MV-4-11 (cell line): ENCODE results near the gene NDC80.
A peak's percentile ranks its signal among the peaks of the same experiment; 100 is the strongest.

Experiments
- DNase-seq: peaks from one replicate; lab custom pipeline; 2025; lab: John Stamatoyannopoulos, UW

Gene NDC80

DNA sequence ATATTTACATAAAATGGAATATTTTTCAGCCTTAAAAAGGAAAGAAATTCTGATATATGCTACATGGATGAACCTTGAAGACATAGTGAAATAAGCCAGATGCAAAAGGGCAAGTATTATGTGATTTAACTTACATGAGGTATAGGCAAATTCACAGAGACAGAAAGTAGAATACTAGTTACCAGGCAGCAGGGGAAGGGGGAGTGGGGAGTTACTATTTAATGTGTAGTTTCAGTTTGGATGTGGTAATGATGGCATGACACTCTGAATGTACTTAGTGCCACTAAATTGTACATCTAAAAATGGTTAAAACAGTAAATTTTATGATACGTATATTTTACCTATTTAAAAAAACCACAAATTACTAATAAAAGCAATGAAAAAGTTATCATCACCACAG lies 12.1 kb upstream of the NDC80 start:
- DNase-seq, result no peak

DNA sequence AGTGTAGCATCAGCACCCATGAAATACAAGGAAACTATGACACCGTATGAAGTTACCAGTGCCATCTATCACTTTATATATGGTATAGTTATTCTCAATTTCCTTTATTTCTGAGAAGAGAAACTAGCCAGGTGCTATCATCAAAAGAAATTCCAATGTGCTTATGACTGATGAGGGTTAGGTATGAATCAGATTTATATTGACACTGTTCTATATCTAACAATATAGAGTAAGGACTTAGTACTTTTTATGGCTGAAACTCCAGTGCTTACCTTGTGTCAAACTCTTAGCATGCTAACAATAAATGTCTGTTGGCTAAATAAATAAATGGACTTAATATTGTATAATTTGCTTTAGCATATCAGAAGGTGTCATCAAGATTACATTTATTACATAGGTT lies 7.0 kb upstream of the NDC80 start:
- no peak for DNase-seq

- no peak for DNase-seq
These were observed 3.2 kb upstream of the NDC80 start for GRCh38 chr18:2568129-2568528.

DNA sequence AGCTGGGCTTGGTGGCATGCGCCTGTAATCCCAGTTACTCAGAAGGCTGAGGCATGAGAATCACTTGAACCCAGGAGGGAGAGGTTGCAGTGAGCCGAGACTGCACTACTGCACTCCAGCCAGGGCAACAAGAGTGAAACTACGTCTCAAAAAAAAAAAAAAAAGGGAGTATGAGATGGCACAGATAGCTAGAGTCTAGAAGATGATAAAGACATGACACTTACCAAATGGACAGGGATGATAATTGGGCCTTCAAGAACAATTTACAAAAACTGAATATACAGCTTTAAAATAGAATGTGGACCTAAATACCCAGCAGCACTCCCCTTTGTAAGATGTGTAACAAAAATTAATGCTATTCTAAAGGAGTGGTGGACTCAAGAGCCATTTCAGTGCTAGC lies 2.8 kb upstream of the NDC80 start:
- no peak for DNase-seq

- no peak for DNase-seq
These were observed 1.8 kb upstream of the NDC80 start for GRCh38 chr18:2569338-2570207.

DNA sequence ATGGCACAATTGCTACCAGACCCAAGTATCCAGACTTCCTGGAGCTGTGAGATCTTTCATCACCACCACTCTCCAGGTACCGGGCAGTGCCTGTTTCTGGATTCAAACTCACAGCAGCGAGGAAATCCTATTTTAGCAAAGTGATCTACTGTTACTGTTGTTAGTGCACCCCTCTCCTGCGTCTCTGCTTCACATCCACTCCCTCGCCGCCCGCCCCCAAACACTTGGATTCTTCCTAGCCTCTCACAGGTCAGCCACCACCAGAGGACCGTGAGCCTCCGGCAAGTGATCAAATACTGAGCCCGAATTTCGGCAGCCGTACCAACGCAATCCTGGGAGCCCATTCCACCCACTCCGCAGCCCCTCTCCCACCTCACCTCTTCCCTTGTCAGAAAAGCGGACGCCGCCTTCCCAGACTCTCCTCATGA lies 571 bp upstream of the NDC80 start:
- peak; percentile 65 for DNase-seq

- DNase-seq, result no peak
These were observed 813 bp downstream of the NDC80 start for GRCh38 chr18:2572171-2572569.

DNA sequence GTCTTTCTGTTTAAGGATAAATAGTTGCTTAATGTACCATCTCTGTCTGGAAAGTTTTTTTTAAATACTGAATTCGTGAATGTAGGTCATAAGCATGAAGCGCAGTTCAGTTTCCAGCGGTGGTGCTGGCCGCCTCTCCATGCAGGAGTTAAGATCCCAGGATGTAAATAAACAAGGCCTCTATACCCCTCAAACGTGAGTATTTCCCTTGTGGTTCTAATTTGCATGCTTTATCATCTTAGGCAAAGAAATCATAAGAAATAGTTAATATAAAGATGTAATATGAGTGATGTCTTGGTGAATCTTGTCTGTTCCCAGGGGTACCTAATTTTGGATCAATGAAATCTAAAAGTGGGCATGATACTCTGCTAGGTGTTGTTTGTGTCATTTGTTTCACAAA lies 1.5 kb downstream of the NDC80 start:
- no peak for DNase-seq

DNA sequence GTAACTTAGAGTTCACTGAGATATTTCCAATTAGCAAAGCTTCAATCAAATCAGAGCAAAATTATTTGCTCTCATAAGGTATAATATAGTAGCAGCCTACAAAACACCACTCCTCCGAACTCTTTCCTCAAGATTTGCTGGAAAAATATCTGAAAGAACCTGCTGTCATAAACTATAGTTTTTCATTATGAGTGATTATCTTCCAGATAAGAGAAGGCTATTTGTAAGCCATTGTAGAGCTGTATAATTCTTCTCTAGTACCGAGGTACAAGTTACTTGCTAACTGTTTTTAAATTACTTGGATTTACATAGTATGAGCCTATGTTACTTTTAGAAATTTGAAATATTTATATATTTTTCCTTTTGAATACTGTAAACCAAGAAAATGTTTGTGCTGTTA lies 2.1 kb downstream of the NDC80 start:
- DNase-seq, result no peak

DNA sequence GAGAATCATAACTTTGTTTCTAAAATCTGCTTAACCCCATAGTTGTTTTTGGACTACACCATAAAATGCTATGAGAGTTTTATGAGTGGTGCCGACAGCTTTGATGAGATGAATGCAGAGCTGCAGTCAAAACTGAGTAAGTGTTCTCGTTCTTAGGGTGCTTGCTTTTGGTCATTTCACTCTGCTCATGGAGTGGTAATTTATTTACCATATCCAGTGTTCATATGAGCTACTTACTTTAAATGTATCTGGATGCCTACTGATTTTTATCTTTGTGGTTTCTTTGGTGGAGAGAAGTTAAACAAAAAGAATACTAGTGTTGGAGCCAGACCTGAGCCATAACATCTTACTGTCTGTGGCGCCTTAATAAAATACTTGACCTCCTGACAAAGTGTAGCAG lies 16.4 kb downstream of the NDC80 start:
- no peak for DNase-seq

DNA sequence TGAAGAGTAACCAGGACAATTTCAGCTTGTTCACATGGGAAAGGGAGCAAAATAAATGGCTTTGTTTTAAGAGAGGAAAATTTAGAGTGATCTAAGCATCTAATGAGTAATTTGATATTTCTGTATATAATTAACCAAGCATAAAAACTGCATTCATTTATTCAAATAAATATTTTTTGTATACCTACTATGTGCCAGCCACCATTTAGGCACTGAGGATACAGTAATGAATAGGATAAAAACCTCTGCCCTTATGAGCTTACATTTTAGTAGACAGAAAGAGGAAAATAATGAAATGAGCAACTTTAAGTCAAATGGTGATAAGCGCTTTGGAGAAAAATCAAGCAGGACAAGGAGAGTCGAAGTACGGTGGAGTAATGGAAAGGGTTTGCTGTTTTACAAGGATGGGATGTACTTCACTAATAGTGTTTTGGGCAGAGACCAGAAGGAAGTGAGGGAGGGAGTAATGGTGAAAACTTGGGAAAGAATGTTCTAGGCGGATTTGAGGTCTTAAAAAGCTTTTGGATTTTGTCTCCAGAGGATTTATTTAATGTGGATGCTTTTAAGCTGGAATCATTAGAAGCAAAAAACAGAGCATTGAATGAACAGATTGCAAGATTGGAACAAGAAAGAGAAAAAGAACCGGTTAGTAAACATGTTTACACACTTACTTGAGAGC lies 17.4 kb downstream of the NDC80 start:
- no peak for DNase-seq

DNA sequence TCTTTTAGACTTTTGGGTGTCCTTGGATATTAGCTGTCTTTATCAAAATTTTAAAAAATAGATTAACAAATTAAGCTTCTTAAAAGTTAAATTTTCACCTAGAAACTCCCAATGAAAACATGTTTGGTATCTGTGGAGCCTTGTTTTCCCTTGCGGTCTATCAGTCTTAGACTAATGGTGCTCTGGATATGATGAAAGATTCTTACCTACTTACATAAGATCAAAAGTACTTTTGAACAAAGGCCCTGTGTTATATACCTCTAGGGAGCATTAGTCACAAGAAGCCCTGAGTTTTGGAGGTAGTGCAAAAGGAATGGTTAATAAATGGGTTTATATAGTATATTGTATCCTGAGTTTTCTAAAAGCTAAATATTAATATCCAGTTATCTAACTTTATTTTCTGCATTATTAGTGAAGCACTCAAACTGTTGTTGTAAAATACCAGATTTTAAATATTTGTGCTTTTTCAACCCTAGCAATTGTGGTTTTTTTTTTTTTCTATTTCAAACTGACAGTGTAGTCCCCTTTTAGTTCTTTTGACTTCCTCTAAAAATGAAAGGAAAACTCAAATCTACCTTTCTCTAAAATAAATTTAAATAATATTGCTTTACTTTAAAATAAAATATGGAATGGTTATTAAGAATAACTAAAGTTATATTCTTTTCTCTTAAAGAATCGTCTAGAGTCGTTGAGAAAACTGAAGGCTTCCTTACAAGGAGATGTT lies 18.1 kb downstream of the NDC80 start:
- DNase-seq, result no peak

DNA sequence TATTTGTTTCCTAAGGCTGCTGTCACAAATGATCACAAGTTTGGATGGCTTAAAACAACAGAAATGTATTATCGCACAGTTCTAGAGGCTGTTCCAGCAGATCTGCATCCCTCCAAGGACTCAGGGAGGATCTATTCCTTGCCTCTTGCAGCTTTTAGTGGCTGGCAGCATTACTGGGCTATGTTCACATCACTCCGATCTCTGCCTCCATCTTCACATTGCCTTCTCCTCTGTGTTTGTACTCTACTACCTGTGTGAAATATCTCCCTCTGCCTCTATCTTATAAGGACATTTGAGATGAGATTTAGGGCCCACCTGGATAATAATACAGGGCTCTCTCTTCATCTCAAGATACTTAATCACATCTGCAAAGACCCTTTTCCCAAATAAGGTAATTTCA lies 18.9 kb downstream of the NDC80 start:
- DNase-seq, result no peak

- no peak for DNase-seq
These were observed 26.3 kb downstream of the NDC80 start for GRCh38 chr18:2597639-2598038.

DNA sequence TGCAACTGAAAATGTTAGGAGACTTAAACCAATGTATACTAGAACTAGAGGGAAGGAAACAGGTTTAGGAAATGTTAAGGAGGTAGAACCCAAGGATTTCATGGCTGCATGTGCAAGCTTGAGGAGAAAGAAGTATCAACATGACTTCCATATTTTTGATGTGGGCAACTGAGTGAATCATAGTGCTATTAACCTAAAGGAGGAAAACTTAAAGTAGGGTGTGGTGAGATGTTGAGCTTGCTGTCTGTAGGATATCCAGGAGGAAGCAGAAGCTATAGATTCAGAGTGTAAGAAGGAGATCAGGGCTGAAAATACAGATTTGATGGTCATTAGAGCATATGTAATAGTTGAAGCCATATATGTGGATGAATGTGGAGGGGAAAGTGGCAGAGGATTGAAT lies 31.5 kb downstream of the NDC80 start:
- DNase-seq, result no peak

GRCh38 chr18:2606335-2606734 lies 35.0 kb downstream of the NDC80 start:
- DNase-seq, result no peak

GRCh38 chr18:2609604-2610003 lies 38.2 kb downstream of the NDC80 start:
- no peak for DNase-seq

DNA sequence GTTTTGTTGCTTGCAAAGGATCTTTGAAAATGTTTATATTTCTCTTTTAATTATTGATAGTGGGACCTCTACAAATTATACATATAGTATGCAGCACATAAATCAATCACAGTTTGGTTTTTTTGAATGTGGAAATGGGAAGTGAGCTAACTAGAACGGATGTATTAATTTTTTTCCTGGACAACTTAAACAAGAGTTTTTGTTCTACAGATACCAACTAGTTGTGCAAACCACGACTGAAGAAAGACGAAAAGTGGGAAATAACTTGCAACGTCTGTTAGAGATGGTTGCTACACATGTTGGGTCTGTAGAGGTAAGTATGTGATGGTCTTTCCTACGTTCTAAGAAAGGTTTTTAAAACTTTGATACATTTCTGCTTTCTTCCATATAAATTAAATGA lies 39.2 kb downstream of the NDC80 start:
- peak; percentile 72 for DNase-seq

DNA sequence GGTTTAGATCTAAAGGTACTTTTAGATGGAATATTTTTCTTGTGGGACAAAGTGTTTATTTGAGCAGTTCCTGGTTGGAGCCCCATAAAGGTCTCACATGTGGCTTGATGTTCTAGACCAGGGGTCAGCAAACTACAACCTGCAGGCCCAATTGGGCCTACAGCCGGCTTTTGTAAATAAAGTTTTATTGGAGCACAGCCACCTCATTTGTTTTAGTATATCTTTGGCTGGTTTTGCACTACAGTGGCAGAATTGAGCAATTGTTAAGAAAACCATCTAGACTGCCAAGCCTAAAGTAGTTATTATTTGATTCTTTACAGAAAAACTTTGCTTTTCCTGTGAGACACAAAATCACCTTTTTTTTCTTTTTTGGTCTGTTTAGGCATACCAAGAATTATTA lies 41.6 kb downstream of the NDC80 start:
- no peak for DNase-seq

GRCh38 chr18:2617401-2617998 lies 46.1 kb downstream of the NDC80 start:
- DNase-seq, result no peak

GRCh38 chr18:2618009-2618408 lies 46.7 kb downstream of the NDC80 start:
- DNase-seq, result no peak

- DNase-seq, result no peak
These were observed 53.9 kb downstream of the NDC80 start for GRCh38 chr18:2625217-2625616.
